Keratinocyte (primary cell): Measurements from ENCODE around the gene GJA9. TPM values are rescaled to one million over a fixed set of nuclear protein-coding genes. Genes with fewer than 3 reads are reported as not detected.

Experiments used
- DNase-seq: peaks from one replicate; pipeline ENCODE4 v3.0.0-alpha.2; 2011; ENCODE audit warnings: low read depth, missing footprints, low spot score
- FAIRE-seq: peaks from 2 replicates; lab custom pipeline; 2011; peaks lifted over from hg19 to GRCh38; lab: Jason Lieb, UNC
- H2AFZ ChIP-seq: 2 replicates; pipeline ENCODE4 v1.6.0; 2012; ENCODE audit warnings: low read length, control low read depth, inconsistent platforms; ENCODE audit not compliant: control insufficient read depth
- H3K27ac ChIP-seq: 2 replicates; pipeline ENCODE4 v1.5.1; 2011; ENCODE audit warnings: low read length; ENCODE audit not compliant: control insufficient read depth, insufficient read depth
- H3K27me3 ChIP-seq: 3 replicates; pipeline ENCODE4 v1.6.0; 2011; ENCODE audit warnings: low read length; ENCODE audit not compliant: control insufficient read depth, insufficient read depth; ENCODE audit errors: extremely low read depth
- H3K36me3 ChIP-seq, 2 experiments: 2 replicates in 1 of 2; 3 replicates in 1 of 2; pipeline ENCODE4 v1.5.1; 2011; ENCODE audit warnings: low read length in 2 of 2, mild to moderate bottlenecking in 1 of 2; ENCODE audit not compliant: control insufficient read depth in 2 of 2, insufficient read depth in 2 of 2; ENCODE audit errors: extremely low read depth in 1 of 2
- H3K4me1 ChIP-seq: 3 replicates; pipeline ENCODE4 v1.5.1; 2011; ENCODE audit warnings: low read length; ENCODE audit not compliant: control insufficient read depth, insufficient read depth; ENCODE audit errors: extremely low read depth
- H3K4me2 ChIP-seq: 3 replicates; pipeline ENCODE4 v1.6.0; 2011; ENCODE audit warnings: low read depth, low read length; ENCODE audit not compliant: control insufficient read depth, insufficient read depth; ENCODE audit errors: extremely low read depth
- H3K4me3 ChIP-seq, 3 experiments: fragments of 200-600 bp in 1 of 3; sonication (generic) in 1 of 3; 2 replicates in 2 of 3; 3 replicates in 1 of 3; pipeline ENCODE4 v1.5.1; 2011 to 2016; ENCODE audit warnings: low read length in 3 of 3, mild to moderate bottlenecking in 3 of 3, control low read depth in 2 of 3, inconsistent platforms in 1 of 3, low read depth in 1 of 3, mixed read lengths in 1 of 3, mixed run types in 1 of 3, moderate library complexity in 1 of 3; ENCODE audit not compliant: control insufficient read depth in 2 of 3, insufficient read depth in 2 of 3; ENCODE audit errors: extremely low read depth in 1 of 3
- H3K79me2 ChIP-seq: 2 replicates; pipeline ENCODE4 v1.6.0; 2012; ENCODE audit warnings: low read length; ENCODE audit not compliant: control insufficient read depth, insufficient read depth
- H3K9ac ChIP-seq: 3 replicates; pipeline ENCODE4 v1.6.0; 2011; ENCODE audit warnings: low read length; ENCODE audit not compliant: control insufficient read depth, insufficient read depth; ENCODE audit errors: extremely low read depth
- H3K9me1 ChIP-seq: 3 replicates; pipeline ENCODE4 v1.6.0; 2011; ENCODE audit warnings: low read length; ENCODE audit not compliant: control insufficient read depth, insufficient read depth; ENCODE audit errors: extremely low read depth
- H3K9me3 ChIP-seq: 2 replicates; pipeline ENCODE4 v1.5.1; 2012; ENCODE audit warnings: low read depth, low read length; ENCODE audit not compliant: control insufficient read depth
- H4K20me1 ChIP-seq: 3 replicates; pipeline ENCODE4 v1.6.0; 2011; ENCODE audit warnings: low read length; ENCODE audit not compliant: control insufficient read depth, insufficient read depth; ENCODE audit errors: extremely low read depth
- EZH2 ChIP-seq: IDR thresholded peaks from one replicate; pipeline ENCODE4 v1.6.1; 2012; ENCODE audit warnings: inconsistent platforms, mild to moderate bottlenecking, low read length, moderate library complexity
- dilution Hi-C: fragments of 300-500 bp; cut with MboI; formaldehyde crosslinking; loops from one replicate; pipeline ENCODE4 v1.7.0; 2020; ENCODE audit warnings: low sequenced_read_pairs; ENCODE audit not compliant: extremely low pct_ligation_motif_present
- polyA plus RNA-seq, 5 experiments: library from polyadenylated mRNA; depleted of rRNA in 3 of 5; stranded (reverse) in 3 of 5; stranded (forward) in 1 of 5; unstranded in 1 of 5; fragments of >200 nt; gene quantifications; 1 replicate in 1 of 5; 2 replicates in 3 of 5; 3 replicates in 1 of 5; pipeline versions ENCODE4 v1.2.1 to v1.2.3, GENCODE V29; 2011 to 2012; ENCODE audit warnings: missing spikeins in 2 of 5, low read depth in 1 of 5, low replicate concordance in 1 of 5
- TF ChIP-seq, protein P1 (sequence below), 3 experiments: IDR thresholded peaks in 1 of 3; conservative IDR thresholded peaks in 1 of 3; optimal IDR thresholded peaks in 1 of 3; 2 replicates in 2 of 3; 3 replicates in 1 of 3; pipeline versions ENCODE3 to v1.5.1; 2011; ENCODE audit warnings: low read length in 3 of 3, mild to moderate bottlenecking in 3 of 3, moderate library complexity in 2 of 3, control low read depth in 1 of 3, inconsistent platforms in 1 of 3; ENCODE audit not compliant: insufficient read depth in 2 of 3; ENCODE audit errors: extremely low read depth in 1 of 3

The GJA9 gene
- polyA plus RNA-seq, 1 donor (not counting 4 experiments of a cell fraction or from before 2014, with no cell fraction given), result 0.38 TPM

GRCh38 chr1:38905985-38906384 lies 24.6 kb upstream of the GJA9 start:
- H3K36me3 ChIP-seq, result peaks cover 0 to 2% of the 10 kb centered on the region in 2 experiments
- TF ChIP-seq EZH2, result no peak
- TF ChIP-seq, protein P1, sequence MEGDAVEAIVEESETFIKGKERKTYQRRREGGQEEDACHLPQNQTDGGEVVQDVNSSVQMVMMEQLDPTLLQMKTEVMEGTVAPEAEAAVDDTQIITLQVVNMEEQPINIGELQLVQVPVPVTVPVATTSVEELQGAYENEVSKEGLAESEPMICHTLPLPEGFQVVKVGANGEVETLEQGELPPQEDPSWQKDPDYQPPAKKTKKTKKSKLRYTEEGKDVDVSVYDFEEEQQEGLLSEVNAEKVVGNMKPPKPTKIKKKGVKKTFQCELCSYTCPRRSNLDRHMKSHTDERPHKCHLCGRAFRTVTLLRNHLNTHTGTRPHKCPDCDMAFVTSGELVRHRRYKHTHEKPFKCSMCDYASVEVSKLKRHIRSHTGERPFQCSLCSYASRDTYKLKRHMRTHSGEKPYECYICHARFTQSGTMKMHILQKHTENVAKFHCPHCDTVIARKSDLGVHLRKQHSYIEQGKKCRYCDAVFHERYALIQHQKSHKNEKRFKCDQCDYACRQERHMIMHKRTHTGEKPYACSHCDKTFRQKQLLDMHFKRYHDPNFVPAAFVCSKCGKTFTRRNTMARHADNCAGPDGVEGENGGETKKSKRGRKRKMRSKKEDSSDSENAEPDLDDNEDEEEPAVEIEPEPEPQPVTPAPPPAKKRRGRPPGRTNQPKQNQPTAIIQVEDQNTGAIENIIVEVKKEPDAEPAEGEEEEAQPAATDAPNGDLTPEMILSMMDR (optimal IDR thresholded peaks at IDR 0.05 in 1 of 3, IDR thresholded peaks at IDR 0.05 in 1 of 3, conservative IDR thresholded peaks at IDR 0.05 in 1 of 3; ENCODE audit: extremely low read depth in 1 of 3, insufficient read depth in 2 of 3, low read length in 3 of 3), result no peak
- H3K27ac ChIP-seq, result no peak overlapping the region
- H3K9me3 ChIP-seq, result no peaks in the 10 kb centered on the region
- H2AFZ ChIP-seq, result no peak overlapping the region
- no peaks in the 10 kb centered on the region for H4K20me1 ChIP-seq
- no peaks in the 10 kb centered on the region for H3K79me2 ChIP-seq
- H3K9me1 ChIP-seq, result no peaks in the 10 kb centered on the region
- no peaks in the 10 kb centered on the region for H3K4me1 ChIP-seq
- DNase-seq (no peak), FAIRE-seq (no peak)
- no peak overlapping the region for H3K9ac ChIP-seq
- dilution Hi-C loops, result no loop called here
- H3K4me3 ChIP-seq, result no peak overlapping the region
- no peaks in the 10 kb centered on the region for H3K27me3 ChIP-seq
- no peak overlapping the region for H3K4me2 ChIP-seq

DNA sequence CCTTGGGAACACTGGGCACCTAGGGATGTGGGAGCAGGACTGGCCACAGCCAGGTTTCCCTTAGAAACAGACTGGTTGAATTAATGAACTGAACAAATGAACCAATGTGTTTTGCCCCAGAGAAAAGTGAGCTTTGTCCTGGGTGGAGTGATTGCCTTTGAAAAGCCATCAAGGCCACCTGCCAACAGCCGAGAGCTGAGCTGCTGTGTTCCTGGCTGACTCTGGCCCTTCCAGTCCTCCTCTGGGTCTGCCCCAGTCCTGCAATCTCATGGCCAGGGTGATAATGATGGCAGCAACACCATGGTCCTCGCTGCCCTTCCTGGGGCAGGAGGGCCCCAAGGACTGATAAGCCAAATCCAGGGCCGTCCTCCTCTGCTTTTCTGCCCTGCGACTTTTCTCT lies 18.2 kb upstream of the GJA9 start:
- TF ChIP-seq, protein P1 (optimal IDR thresholded peaks at IDR 0.05 in 1 of 3, IDR thresholded peaks at IDR 0.05 in 1 of 3, conservative IDR thresholded peaks at IDR 0.05 in 1 of 3; ENCODE audit: extremely low read depth in 1 of 3, insufficient read depth in 2 of 3, low read length in 3 of 3), result no peak
- TF ChIP-seq EZH2, result no peak
- DNase-seq (no peak), FAIRE-seq (no peak)
- Histone ChIP-seq H3K4me3 (no peak overlapping the region), H3K36me3 (no peaks in the 10 kb centered on the region), H3K9me1 (peaks cover 4% of the 10 kb centered on the region), H2AFZ (no peak overlapping the region), H3K79me2 (no peaks in the 10 kb centered on the region), H3K9ac (no peak overlapping the region), H3K27me3 (no peaks in the 10 kb centered on the region), H4K20me1 (no peaks in the 10 kb centered on the region), H3K27ac (peak overlapping the region; percentile 45), H3K9me3 (no peaks in the 10 kb centered on the region), H3K4me1 (peaks cover 12% of the 10 kb centered on the region), H3K4me2 (peak overlapping the region; percentile 30)
- dilution Hi-C loops, result no loop called here
